ENCODE measurements around the gene HDAC5.

HDAC5 gene

GRCh38 chr17:44117351-44117750 is 6.1 kb downstream of the HDAC5 start:
- H3K27me3 ChIP-seq (ENCODE audit: control insufficient read depth, insufficient read depth, low read length), result no peaks in the 10 kb centered on the region
- H3K9me3 ChIP-seq (ENCODE audit: control insufficient read depth, insufficient read depth, low read length), result no peaks in the 10 kb centered on the region
- peaks cover 45% of the 10 kb centered on the region for H3K4me1 ChIP-seq (ENCODE audit: control insufficient read depth, insufficient read depth, low read length)
- no peak overlapping the region for H3K9ac ChIP-seq (ENCODE audit: low read depth, low read length)
- H3K27ac ChIP-seq (ENCODE audit: low read depth, low read length), result no peak overlapping the region
- peaks cover 14% of the 10 kb centered on the region; the same call in 1 of the 2 replicates for H3K36me3 ChIP-seq (ENCODE audit: control insufficient read depth, insufficient read depth, low read length)
- H3K4me3 ChIP-seq (ENCODE audit: low read depth, low read length), result no peak overlapping the region

DNA sequence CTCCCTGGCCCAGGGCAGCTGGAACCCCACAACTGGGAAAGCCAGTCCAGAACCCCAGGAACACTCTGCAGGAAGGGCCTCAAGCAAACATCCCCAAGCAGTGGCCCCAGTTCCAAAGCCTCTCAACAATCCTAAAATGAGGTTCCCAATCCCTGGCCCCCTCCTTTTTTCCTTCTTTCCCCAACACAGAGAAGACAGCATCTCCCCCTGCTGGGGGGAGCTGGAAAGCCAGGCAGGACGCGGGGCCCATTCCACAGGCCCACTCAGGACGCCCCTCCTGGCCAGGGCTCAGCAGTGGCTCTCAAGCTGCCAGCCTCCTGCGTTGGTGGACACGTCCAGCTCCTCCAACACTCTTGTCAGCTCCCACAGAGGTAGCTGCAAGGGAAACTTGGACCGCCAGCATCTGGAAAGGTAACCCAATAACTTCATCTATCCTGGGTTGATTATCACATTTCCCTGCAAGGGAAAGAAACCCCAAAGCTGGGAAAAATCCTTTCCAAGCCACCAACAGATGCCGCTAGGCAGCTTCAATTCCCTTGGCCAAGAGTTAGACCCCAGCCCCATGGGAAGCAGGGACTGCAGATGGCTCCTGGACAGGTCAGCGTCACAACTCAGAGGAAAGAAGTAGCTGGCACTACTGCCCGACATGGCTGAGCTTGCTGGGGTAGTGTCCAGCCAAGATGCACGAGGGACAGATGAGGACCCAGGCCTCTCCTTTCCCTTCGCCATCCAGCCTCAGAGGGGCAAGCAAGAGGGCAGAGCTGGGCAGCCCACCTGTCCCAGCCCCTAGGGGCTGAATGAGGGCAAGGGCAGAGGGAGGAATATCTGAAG is 7.6 kb downstream of the HDAC5 start:
- H3K36me3 ChIP-seq (ENCODE audit: control insufficient read depth, insufficient read depth, low read length), result peaks cover 14% of the 10 kb centered on the region; the same call in 1 of the 2 replicates
- no peaks in the 10 kb centered on the region for H3K27me3 ChIP-seq (ENCODE audit: control insufficient read depth, insufficient read depth, low read length)
- H3K9me3 ChIP-seq (ENCODE audit: control insufficient read depth, insufficient read depth, low read length), result no peaks in the 10 kb centered on the region
- H3K9ac ChIP-seq (ENCODE audit: low read depth, low read length), result no peak overlapping the region
- H3K27ac ChIP-seq (ENCODE audit: low read depth, low read length), result no peak overlapping the region
- no peak overlapping the region for H3K4me3 ChIP-seq (ENCODE audit: low read depth, low read length)
- H3K4me1 ChIP-seq (ENCODE audit: control insufficient read depth, insufficient read depth, low read length), result peaks cover 42% of the 10 kb centered on the region

DNA sequence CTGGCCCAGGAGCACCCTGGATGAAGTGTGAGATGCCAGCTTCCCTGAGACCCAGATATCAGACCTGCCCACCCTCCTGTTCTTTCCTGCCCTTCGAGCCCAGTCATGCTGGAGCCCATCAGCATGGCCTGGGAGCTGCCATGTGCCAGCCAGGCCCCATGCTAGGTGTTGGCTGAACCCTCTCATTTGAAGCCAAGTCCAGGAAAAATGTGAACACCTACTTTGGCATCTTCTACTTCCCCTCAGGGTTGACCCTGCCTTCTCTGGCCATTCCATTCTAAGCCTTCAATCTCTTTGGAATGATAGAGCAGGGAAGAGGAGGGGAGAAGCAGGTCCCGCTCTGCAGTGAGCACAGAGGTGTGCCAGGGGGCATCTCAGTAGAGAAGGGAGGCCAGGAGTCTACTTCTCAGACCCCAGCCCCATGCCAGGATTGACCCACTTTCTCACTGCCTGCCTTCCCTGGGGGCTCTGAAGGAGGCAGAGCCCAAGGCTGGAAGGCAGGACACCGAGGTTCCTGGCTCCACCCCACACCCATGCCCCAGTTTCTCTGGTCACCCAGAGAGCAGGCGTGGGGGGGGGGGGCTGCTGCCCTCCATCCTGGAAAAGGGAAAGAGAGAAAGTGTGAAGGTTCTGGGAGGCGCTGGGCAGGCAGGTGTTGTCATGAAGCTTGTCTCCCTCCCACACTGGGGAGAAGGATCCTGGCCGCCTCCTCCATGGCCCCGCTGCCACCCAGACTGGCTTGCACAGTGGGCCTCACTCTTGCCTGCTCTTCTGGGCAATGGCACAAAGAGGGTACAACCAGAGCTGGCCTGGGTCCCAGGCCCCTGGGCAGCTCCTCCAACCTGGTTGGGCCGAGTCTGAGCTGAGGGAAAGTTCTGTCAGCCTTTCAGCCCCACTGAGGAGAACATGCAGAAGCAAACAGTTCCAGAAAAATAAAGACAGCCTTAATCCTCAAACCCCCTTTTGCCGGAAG is 9.3 kb downstream of the HDAC5 start:
- H3K9me3 ChIP-seq (ENCODE audit: control insufficient read depth, insufficient read depth, low read length), result no peaks in the 10 kb centered on the region
- no peak overlapping the region for H3K9ac ChIP-seq (ENCODE audit: low read depth, low read length)
- H3K4me3 ChIP-seq (ENCODE audit: low read depth, low read length), result no peak overlapping the region
- no peak overlapping the region for H3K27ac ChIP-seq (ENCODE audit: low read depth, low read length)
- H3K27me3 ChIP-seq (ENCODE audit: control insufficient read depth, insufficient read depth, low read length), result no peaks in the 10 kb centered on the region
- peaks cover 19% of the 10 kb centered on the region; the same call in 1 of the 2 replicates for H3K36me3 ChIP-seq (ENCODE audit: control insufficient read depth, insufficient read depth, low read length)
- peaks cover 42% of the 10 kb centered on the region for H3K4me1 ChIP-seq (ENCODE audit: control insufficient read depth, insufficient read depth, low read length)

GRCh38 chr17:44113382-44113781 is 10.1 kb downstream of the HDAC5 start:
- H3K27me3 ChIP-seq (ENCODE audit: control insufficient read depth, insufficient read depth, low read length), result no peaks in the 10 kb centered on the region

DNA sequence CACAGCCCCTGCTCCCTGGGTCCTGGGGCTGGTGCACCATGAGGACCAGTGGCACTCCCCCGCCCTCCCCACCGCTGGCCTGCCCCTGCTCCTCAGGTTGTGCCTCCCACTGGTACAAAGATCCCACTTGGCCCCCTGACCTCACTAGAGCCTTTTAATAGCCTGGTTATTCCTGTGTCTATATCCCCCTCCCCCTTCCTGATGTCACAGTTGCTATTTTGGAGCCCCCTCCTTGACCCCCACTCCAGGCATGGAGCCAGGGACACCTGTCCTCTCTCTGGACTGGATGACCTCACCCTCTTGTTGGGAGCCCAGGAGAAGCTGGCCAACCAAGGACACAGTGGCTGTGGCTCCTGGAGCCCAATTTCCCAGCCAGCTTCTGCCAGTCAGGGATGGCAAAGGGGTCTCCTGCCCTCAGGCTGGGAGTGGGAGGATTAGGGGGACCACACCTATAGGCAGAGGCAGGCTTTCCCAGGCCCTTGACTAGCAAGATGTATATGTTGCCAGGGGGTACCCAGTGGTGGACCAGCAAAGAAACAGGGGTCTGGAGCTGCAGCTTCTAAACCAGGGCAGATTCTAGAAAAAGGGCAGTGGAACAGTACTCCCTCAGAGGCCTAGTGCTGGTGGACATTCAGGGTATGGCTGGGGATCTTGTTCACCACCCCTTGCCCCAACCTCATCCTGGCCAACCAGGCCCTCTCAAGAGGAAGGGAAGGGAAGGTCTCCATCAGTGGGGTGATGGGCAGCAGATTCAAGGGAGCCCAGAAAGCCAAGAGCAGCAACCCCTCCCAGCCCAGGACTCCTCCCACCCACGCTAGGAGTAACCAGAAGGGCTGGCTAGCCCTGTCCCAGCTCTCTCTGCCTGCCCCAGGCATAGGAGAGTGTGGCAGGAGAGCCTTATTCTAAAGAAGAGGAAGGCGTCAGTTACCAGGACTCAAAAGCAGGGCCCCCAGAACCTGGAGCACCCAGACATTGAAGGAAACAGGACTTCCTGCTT is 10.9 kb downstream of the HDAC5 start:
- no peaks in the 10 kb centered on the region for H3K9me3 ChIP-seq (ENCODE audit: control insufficient read depth, insufficient read depth, low read length)
- H3K27ac ChIP-seq (ENCODE audit: low read depth, low read length), result no peak overlapping the region
- peaks cover 31% of the 10 kb centered on the region for H3K4me1 ChIP-seq (ENCODE audit: control insufficient read depth, insufficient read depth, low read length)
- H3K27me3 ChIP-seq (ENCODE audit: control insufficient read depth, insufficient read depth, low read length), result no peaks in the 10 kb centered on the region
- no peak overlapping the region for H3K4me3 ChIP-seq (ENCODE audit: low read depth, low read length)
- peaks cover 19% of the 10 kb centered on the region; the same call in 1 of the 2 replicates for H3K36me3 ChIP-seq (ENCODE audit: control insufficient read depth, insufficient read depth, low read length)
- H3K9ac ChIP-seq (ENCODE audit: low read depth, low read length), result no peak overlapping the region

More at GRCh38 chr17:44113382-44113781, 10.1 kb downstream of the HDAC5 start:
- Histone ChIP-seq H3K9ac (ENCODE audit: low read depth, low read length) (no peak overlapping the region), H3K4me1 (ENCODE audit: control insufficient read depth, insufficient read depth, low read length) (peaks cover 39% of the 10 kb centered on the region), H3K4me3 (ENCODE audit: low read depth, low read length) (no peak overlapping the region), H3K27ac (ENCODE audit: low read depth, low read length) (no peak overlapping the region), H3K36me3 (ENCODE audit: control insufficient read depth, insufficient read depth, low read length) (peaks cover 19% of the 10 kb centered on the region; the same call in 1 of the 2 replicates), H3K9me3 (ENCODE audit: control insufficient read depth, insufficient read depth, low read length) (no peaks in the 10 kb centered on the region)

DNA sequence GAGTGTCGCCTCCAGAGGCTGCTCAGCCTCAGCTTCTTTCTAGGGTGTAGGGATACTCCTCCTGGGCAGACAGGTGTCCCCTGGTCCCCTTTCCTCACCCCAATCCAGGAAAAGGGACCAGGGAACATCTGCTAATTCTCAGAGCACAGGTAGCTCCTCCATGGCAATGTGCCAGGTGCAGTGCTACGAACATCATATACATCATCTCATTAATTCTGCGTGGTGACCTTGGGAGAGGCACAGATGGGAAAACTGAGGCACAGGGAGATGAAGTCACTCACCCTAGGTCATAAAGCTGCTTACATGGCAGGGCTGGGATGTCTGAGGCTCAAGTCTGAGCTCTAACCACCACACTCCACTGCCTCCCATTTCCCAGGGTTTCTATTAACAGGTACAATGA is 11.7 kb downstream of the HDAC5 start:
- H3K36me3 ChIP-seq (ENCODE audit: control insufficient read depth, insufficient read depth, low read length), result peaks cover 19% of the 10 kb centered on the region; the same call in 1 of the 2 replicates
- H3K9ac ChIP-seq (ENCODE audit: low read depth, low read length), result no peak overlapping the region
- no peak overlapping the region for H3K27ac ChIP-seq (ENCODE audit: low read depth, low read length)
- no peak overlapping the region for H3K4me3 ChIP-seq (ENCODE audit: low read depth, low read length)
- no peaks in the 10 kb centered on the region for H3K9me3 ChIP-seq (ENCODE audit: control insufficient read depth, insufficient read depth, low read length)
- peaks cover 26% of the 10 kb centered on the region for H3K4me1 ChIP-seq (ENCODE audit: control insufficient read depth, insufficient read depth, low read length)
- H3K27me3 ChIP-seq (ENCODE audit: control insufficient read depth, insufficient read depth, low read length), result no peaks in the 10 kb centered on the region

DNA sequence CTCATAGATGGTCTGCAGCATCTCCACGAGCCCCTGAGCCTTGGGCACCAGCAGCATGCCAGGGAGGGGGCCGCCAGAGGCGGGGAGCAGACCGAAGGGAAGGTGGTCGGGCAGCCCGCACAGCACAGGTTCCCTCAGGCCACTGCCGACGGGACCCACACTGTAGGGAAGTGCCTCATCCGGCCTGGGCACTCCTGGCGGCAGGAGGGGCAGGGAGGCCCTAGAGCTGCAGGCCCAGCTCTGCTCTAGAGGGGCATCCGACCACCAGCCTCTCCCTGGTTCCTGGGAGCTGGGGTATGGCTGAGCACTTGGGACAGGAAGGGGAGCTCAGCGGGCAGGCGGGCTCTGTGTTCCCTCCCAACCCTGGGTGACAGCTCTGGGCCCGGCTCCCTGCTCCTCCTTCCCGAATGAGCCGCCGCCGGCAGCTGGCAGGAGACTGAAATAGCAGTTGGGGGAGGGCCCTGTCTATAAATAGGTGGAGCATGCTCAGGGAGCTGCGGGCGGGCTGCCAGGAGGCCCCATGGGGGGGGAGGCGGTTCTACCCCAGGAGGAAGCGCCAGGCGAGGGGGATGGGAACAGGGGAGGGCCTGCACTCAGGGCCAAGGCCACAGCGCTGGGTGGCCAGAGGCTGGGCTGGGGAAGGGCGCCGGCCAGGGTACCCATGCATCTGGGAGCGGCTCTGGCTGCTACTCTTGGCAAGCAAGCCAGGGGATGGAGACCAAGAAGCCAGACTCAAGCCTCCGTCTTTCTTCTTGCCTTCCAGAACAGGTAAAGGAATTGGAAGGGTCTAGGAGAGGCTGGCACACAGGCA is 12.4 kb downstream of the HDAC5 start:
- Histone ChIP-seq H3K9me3 (ENCODE audit: control insufficient read depth, insufficient read depth, low read length) (no peaks in the 10 kb centered on the region), H3K27ac (ENCODE audit: low read depth, low read length) (peak overlapping the region; percentile 52), H3K36me3 (ENCODE audit: control insufficient read depth, insufficient read depth, low read length) (peaks cover 19% of the 10 kb centered on the region; the same call in 1 of the 2 replicates), H3K9ac (ENCODE audit: low read depth, low read length) (no peak overlapping the region), H3K4me1 (ENCODE audit: control insufficient read depth, insufficient read depth, low read length) (peaks cover 28% of the 10 kb centered on the region), H3K27me3 (ENCODE audit: control insufficient read depth, insufficient read depth, low read length) (no peaks in the 10 kb centered on the region), H3K4me3 (ENCODE audit: low read depth, low read length) (peak overlapping the region; percentile 53; the same call in 1 of the 2 replicates)

GRCh38 chr17:44110011-44110686 is 13.3 kb downstream of the HDAC5 start:
- Histone ChIP-seq H3K9me3 (ENCODE audit: control insufficient read depth, insufficient read depth, low read length) (no peaks in the 10 kb centered on the region), H3K4me1 (ENCODE audit: control insufficient read depth, insufficient read depth, low read length) (peaks cover 27% of the 10 kb centered on the region), H3K27me3 (ENCODE audit: control insufficient read depth, insufficient read depth, low read length) (no peaks in the 10 kb centered on the region), H3K36me3 (ENCODE audit: control insufficient read depth, insufficient read depth, low read length) (peaks cover 18% of the 10 kb centered on the region; the same call in 1 of the 2 replicates), H3K9ac (ENCODE audit: low read depth, low read length) (no peak overlapping the region), H3K27ac (ENCODE audit: low read depth, low read length) (no peak overlapping the region), H3K4me3 (ENCODE audit: low read depth, low read length) (0 out of 2 replicates have a peak overlapping the region, but pooled peaks have one; percentile 53)

DNA sequence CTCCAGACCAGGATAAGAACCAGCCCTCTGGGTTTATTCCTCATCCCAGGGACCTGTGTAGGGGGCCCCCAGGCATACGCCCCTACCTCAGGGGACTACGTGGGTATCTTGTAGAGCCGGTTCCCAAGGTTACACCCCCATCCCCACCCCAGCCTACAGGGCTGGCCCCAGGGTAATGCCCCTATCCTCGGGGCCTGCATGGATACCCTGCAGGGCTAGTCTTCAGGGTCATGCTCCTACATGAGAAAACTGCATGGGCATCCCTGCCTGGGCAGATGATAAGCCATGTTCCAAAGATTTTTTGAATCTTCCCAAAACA is 14.2 kb downstream of the HDAC5 start:
- H3K9ac ChIP-seq (ENCODE audit: low read depth, low read length), result no peak overlapping the region

More for the DNA sequence above, 14.2 kb downstream of the HDAC5 start:
- Histone ChIP-seq H3K27me3 (ENCODE audit: control insufficient read depth, insufficient read depth, low read length) (no peaks in the 10 kb centered on the region), H3K4me3 (ENCODE audit: low read depth, low read length) (no peak overlapping the region), H3K9me3 (ENCODE audit: control insufficient read depth, insufficient read depth, low read length) (no peaks in the 10 kb centered on the region), H3K4me1 (ENCODE audit: control insufficient read depth, insufficient read depth, low read length) (peaks cover 27% of the 10 kb centered on the region), H3K27ac (ENCODE audit: low read depth, low read length) (no peak overlapping the region), H3K36me3 (ENCODE audit: control insufficient read depth, insufficient read depth, low read length) (peaks cover 10% of the 10 kb centered on the region; the same call in 1 of the 2 replicates)
